Stimulated activated CD4-positive, alpha-beta T cell treated with anti-CD3 and anti-CD28 coated beads, Interleukin-1b, Interleukin-23, amount 100 ng/mL, for 4 hours (primary cell): ENCODE data around the gene SATB2.

Experiments used
- DNase-seq, 2 donors: peaks; one replicate each; pipeline ENCODE4 v3.0.0-alpha.2; 2020; ENCODE audit warnings: low read depth in 2 of 2

Gene SATB2

GRCh38 chr2:199452260-199452990, 5.3 kb downstream of the SATB2 start:
- DNase-seq = no peak

- DNase-seq = no peak
These were observed 7.8 kb downstream of the SATB2 start for GRCh38 chr2:199449956-199450355.

- no peak for DNase-seq
These were observed 8.3 kb downstream of the SATB2 start for GRCh38 chr2:199449455-199449854.

GRCh38 chr2:199446996-199447576, 10.7 kb downstream of the SATB2 start:
- DNase-seq = no peak

- DNase-seq = no peak
These were observed 13.0 kb downstream of the SATB2 start for GRCh38 chr2:199444749-199445148.

- DNase-seq = no peak
These were observed 14.1 kb downstream of the SATB2 start for GRCh38 chr2:199443589-199444130.

- no peak for DNase-seq
These were observed 15.6 kb downstream of the SATB2 start for GRCh38 chr2:199442173-199442572.

GRCh38 chr2:199441759-199442158, 16.0 kb downstream of the SATB2 start:
- no peak for DNase-seq

- DNase-seq = no peak
These were observed 17.6 kb downstream of the SATB2 start for GRCh38 chr2:199440118-199440517.

- no peak for DNase-seq
These were observed 18.2 kb downstream of the SATB2 start for GRCh38 chr2:199439542-199439941.

- DNase-seq = no peak
These were observed 18.7 kb downstream of the SATB2 start for GRCh38 chr2:199439066-199439465.

GRCh38 chr2:199434555-199434954, 23.2 kb downstream of the SATB2 start:
- DNase-seq = no peak

GRCh38 chr2:199433204-199433832, 24.4 kb downstream of the SATB2 start:
- no peak for DNase-seq

GRCh38 chr2:199431746-199432213, 26.0 kb downstream of the SATB2 start:
- no peak for DNase-seq

- DNase-seq = no peak
These were observed 27.5 kb downstream of the SATB2 start for GRCh38 chr2:199430214-199430613.

GRCh38 chr2:199428291-199428690, 29.4 kb downstream of the SATB2 start:
- no peak for DNase-seq

GRCh38 chr2:199424160-199424559, 33.6 kb downstream of the SATB2 start:
- no peak for DNase-seq

- DNase-seq = no peak
These were observed 38.3 kb downstream of the SATB2 start for GRCh38 chr2:199419428-199419827.

- no peak for DNase-seq
These were observed 43.3 kb downstream of the SATB2 start for GRCh38 chr2:199414465-199414864.

GRCh38 chr2:199414001-199414400, 43.7 kb downstream of the SATB2 start:
- no peak for DNase-seq

GRCh38 chr2:199409759-199410529, 47.8 kb downstream of the SATB2 start:
- no peak for DNase-seq

GRCh38 chr2:199407421-199407820, 50.3 kb downstream of the SATB2 start:
- no peak for DNase-seq
